GM18505 (cell line): ENCODE measurements around the gene ANKS1A.

Source experiments
- ATAC-seq: cut with Tn5 transposase; IDR thresholded peaks from one replicate; pipeline ENCODE4 v1.9.1; 2021; ENCODE audit not compliant: unreplicated experiment
- POLR2A ChIP-seq: IDR thresholded peaks from 4 replicates; pipeline ENCODE4 v1.6.1; 2011; ENCODE audit warnings: borderline replicate concordance; ENCODE audit not compliant: insufficient read depth, insufficient read length; ENCODE audit errors: extremely low read depth

Gene ANKS1A

GRCh38 chr6:35085359-35086281 lies 196.6 kb downstream of the ANKS1A start:
- no peak for TF ChIP-seq POLR2A
- ATAC-seq: no peak

- no peak for TF ChIP-seq POLR2A
- no peak for ATAC-seq
These were observed 197.2 kb downstream of the ANKS1A start for GRCh38 chr6:35086282-35086632.

DNA sequence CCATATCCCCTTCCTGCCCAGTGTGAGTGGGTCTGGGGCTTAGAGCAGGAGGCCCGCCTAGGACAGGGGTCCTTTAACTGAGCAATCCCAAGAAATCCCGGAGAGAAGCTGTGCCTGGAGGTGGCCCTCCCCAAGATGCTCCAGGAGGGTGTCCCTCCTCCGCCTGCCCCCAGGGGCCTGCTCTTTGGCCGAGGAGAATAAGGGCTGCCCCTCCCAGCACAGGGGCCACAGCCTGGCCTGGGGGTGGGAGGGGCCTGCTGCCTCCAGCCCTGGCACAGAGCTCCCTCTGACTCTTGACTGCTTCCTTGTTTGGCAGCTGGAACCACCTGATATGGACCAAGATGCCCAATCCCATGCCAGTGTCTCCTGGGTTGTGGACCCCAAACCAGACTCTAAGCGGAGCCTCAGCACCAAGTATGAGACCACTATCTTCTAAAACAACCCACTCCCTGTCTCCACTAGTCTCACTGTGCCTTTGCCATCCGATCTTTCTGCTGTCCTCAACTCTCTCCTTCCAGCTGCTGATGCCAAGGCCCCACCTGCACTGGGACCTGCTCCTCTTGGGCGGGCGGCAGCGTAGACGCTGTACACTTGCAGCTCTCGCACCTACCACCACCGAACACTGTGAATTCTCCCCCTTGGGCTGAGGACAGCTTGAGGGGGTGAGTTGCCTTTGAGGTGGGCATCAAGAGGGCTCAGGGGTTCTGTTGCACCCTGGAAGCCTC lies 197.7 kb downstream of the ANKS1A start:
- ATAC-seq: no peak
- no peak for TF ChIP-seq POLR2A

DNA sequence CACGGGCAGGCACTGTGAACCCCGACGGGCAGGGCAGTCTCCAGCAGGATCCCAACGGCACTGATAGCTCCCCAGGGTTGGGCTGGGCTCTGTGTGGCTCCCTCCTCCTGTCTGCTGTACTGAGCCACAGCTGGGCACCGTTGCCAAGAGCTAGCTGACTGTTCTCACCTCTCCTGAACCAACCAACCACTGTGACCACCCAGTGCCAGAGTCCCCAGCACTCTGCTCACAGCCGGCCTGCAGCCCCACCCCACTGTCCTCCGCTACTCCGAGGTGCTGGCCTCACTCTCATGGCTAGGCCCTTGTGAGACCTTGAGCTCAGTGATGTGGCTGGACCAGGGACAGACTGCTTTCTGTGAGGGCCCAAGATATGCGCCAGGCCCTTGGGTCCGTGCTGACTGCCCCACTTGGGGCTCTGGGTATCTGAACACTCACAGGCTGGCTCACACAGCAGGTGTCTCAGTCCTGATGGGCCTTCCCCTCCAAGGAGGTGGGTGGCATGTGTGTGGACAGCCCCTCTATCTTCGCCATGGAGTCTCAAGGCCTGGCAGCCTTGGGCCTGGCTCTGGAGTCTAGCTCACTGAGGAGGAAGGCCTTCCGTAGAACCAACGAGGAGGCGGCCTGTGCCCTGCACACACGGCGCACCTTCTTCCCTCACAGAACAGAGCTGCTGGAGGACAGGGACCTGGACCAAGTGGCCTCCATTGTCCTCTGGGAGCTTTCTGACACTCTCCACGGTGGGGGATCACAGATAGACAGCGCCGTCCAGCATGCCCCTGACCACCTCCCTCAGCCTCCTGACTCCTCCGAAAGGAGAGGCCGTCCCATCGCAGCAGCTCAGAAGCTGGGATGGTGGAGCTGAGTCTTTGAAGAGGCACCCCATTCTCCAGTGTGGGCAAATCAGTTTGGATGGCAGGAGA lies 198.6 kb downstream of the ANKS1A start:
- TF ChIP-seq POLR2A: no peak
- no peak for ATAC-seq

GRCh38 chr6:35088281-35089215 lies 199.5 kb downstream of the ANKS1A start:
- ATAC-seq: no peak
- no peak for TF ChIP-seq POLR2A

- no peak for TF ChIP-seq POLR2A
These were observed 200.3 kb downstream of the ANKS1A start for GRCh38 chr6:35089216-35089934.

GRCh38 chr6:35089935-35090505 lies 201.0 kb downstream of the ANKS1A start:
- no peak for ATAC-seq
- TF ChIP-seq POLR2A: no peak

More at GRCh38 chr6:35089216-35089934, 200.3 kb downstream of the ANKS1A start:
- no peak for ATAC-seq

- TF ChIP-seq POLR2A: no peak
- ATAC-seq: no peak
These were observed 201.7 kb downstream of the ANKS1A start for GRCh38 chr6:35090734-35091133.

DNA sequence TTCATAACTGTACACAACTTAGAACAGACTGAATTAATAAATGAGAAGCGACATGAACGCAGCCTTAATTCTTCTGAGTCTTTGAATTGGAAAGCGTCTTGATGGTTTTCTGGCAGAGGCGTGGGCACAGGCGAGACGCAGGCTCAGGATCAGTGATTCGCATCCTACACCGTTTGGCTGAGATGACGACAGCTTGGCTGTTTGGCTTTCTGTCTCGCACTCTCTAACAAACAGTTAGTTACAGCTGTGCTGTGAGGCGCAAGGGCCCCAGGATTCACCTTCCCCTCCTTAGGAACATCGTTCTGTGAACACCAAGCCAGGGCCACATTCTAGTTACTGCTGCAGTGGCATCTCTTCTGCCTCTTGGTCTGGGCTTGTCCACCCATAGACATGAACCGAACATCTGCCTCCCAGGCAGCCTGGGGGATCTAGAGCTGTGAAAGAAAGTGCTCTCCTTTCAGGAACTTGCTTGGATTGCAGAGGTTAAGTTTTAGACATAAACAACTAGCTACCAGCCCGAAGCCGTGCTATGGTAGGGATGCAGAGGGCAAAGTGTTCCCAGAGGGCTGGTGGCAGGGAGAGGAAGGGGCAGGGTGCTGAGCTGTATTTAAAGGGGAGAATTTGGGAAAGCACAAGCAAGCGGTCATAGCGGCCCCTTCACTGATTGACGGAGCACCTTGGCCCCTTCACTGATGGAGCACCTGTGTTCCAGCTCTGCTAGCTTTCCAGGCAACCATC lies 202.5 kb downstream of the ANKS1A start:
- ATAC-seq: no peak
- TF ChIP-seq POLR2A: no peak

- no peak for ATAC-seq
- no peak for TF ChIP-seq POLR2A
These were observed 203.5 kb downstream of the ANKS1A start for GRCh38 chr6:35092362-35093117.
